Natural killer cell (primary cell): ENCODE data around the gene EFCAB13. TPM values are rescaled to one million over a fixed set of nuclear protein-coding genes. Genes with fewer than 3 reads are reported as not detected.

Experiments used
- ATAC-seq, 3 donors: fragments of 150-1000 bp in 2 of 3; fragments of 200-7000 bp in 1 of 3; cut with Tn5 transposase; 1 replicate in 1 of 3; 2 replicates in 2 of 3; pipeline ENCODE4 v1.10.0; 2021; ENCODE audit warnings: mild to moderate bottlenecking in 2 of 3, moderate library complexity in 2 of 3
- DNase-seq, 2 donors: peaks; one replicate each; pipeline versions ENCODE4 v3.0.0 to v3.0.0-alpha.2; 2013 to 2021; ENCODE audit warnings: mixed read lengths in 1 of 2
- H3K27ac ChIP-seq: one replicate; pipeline ENCODE4 v1.5.1; 2013; ENCODE audit warnings: mild to moderate bottlenecking, low read length
- H3K27me3 ChIP-seq: one replicate; pipeline ENCODE4 v1.6.1; 2013; ENCODE audit warnings: low read length; ENCODE audit not compliant: control insufficient read depth, insufficient read depth
- H3K36me3 ChIP-seq: one replicate; pipeline ENCODE4 v1.6.1; 2013; ENCODE audit warnings: low read length; ENCODE audit not compliant: control insufficient read depth, insufficient read depth
- H3K4me1 ChIP-seq: one replicate; pipeline ENCODE4 v1.6.1; 2013; ENCODE audit warnings: low read length; ENCODE audit not compliant: control insufficient read depth, insufficient read depth
- H3K4me3 ChIP-seq: one replicate; pipeline ENCODE4 v1.5.1; 2013; ENCODE audit warnings: low read length
- H3K9me3 ChIP-seq: one replicate; pipeline ENCODE4 v1.6.1; 2013; ENCODE audit warnings: low read length; ENCODE audit not compliant: control insufficient read depth, insufficient read depth
- H3K27ac Mint-ChIP-seq, 2 donors: one replicate each; pipeline ENCODE4 v1.8.0; 2022; ENCODE audit warnings: mild to moderate bottlenecking in 2 of 2, mixed read lengths in 2 of 2, moderate library complexity in 1 of 2
- H3K27me3 Mint-ChIP-seq, 2 donors: one replicate each; pipeline ENCODE4 v1.8.0; 2022; ENCODE audit warnings: low read depth in 2 of 2, mixed read lengths in 2 of 2
- H3K36me3 Mint-ChIP-seq: one replicate; pipeline ENCODE4 v1.8.0; 2022; ENCODE audit warnings: mixed read lengths
- H3K4me1 Mint-ChIP-seq, 2 donors: one replicate each; pipeline ENCODE4 v1.8.0; 2022; ENCODE audit warnings: mixed read lengths in 2 of 2
- H3K4me3 Mint-ChIP-seq: one replicate; pipeline ENCODE4 v1.8.0; 2022; ENCODE audit warnings: mild to moderate bottlenecking, moderate library complexity, mixed read lengths
- H3K9me3 Mint-ChIP-seq, 2 donors: one replicate each; pipeline ENCODE4 v1.8.0; 2022; ENCODE audit warnings: mixed read lengths in 2 of 2
- CTCF ChIP-seq: fragments of 200-600 bp; IDR thresholded peaks from one replicate; pipeline ENCODE4 v1.8.0; 2022; ENCODE audit warnings: antibody characterized with exemption
- WGBS: methylation state at CpG from one replicate; pipeline ENCODE4 v1.1.7; 2013; ENCODE audit warnings: missing lambda C conversion rate; ENCODE audit not compliant: insufficient coverage; 5-methylcytosine and 5-hydroxymethylcytosine counted together
- intact Hi-C: fragments of 100-400 bp; cut with micrococcal nuclease; formaldehyde crosslinking; loops from one replicate; pipeline ENCODE4 v1.14.2; 2022
- total RNA-seq, 4 donors: library from RNA; stranded (reverse); fragments of 120-200 nt in 1 of 4; gene quantifications; one replicate each; pipeline versions ENCODE4 v1.2.3 to v1.2.4, GENCODE V29; 2013 to 2022

Gene EFCAB13
- total RNA-seq, 3 donors from 2014 or later (not counting 1 experiment from before 2014, with no cell fraction given) = 2.4 to 11.9 (median 5.8) TPM

- Histone ChIP-seq H3K36me3 (no peaks in the 10 kb centered on the region), H3K27me3 (no peaks in the 10 kb centered on the region), H3K4me1 (peaks cover 11% of the 10 kb centered on the region), H3K27ac (peak overlapping the region; percentile 87), H3K9me3 (no peaks in the 10 kb centered on the region), H3K4me3 (no peak overlapping the region)
- ATAC-seq (no peak), DNase-seq (peak in 1 of 2 donors; percentile 13)
- H3K9me3 Mint-ChIP-seq = no peaks in the 10 kb centered on the region
- peaks cover 8 to 15% of the 10 kb centered on the region in 2 donors for H3K27me3 Mint-ChIP-seq
- H3K36me3 Mint-ChIP-seq = no peaks in the 10 kb centered on the region
- WGBS = 100% methylated on average over 1 of the region's 1 CpG
- peak overlapping the region; percentile 98 for H3K4me3 Mint-ChIP-seq
- H3K4me1 Mint-ChIP-seq = peaks cover 15 to 22% of the 10 kb centered on the region in 2 donors
- intact Hi-C loops = no loop called here
- H3K27ac Mint-ChIP-seq = peak overlapping the region in 1 of 2 donors; percentile 87
- TF ChIP-seq CTCF = no peak
Observed at GRCh38 chr17:47325176-47325575, 1.4 kb downstream of the EFCAB13 start.

- WGBS = no CpG with 5 or more reads among the region's 2 CpGs
Observed at GRCh38 chr17:47330548-47330947, 6.8 kb downstream of the EFCAB13 start.

GRCh38 chr17:47332287-47332686 lies 8.5 kb downstream of the EFCAB13 start:
- ATAC-seq = no peak
- no peak for TF ChIP-seq CTCF
- no peaks in the 10 kb centered on the region for H3K4me1 Mint-ChIP-seq
- Histone ChIP-seq H3K36me3 (no peaks in the 10 kb centered on the region), H3K4me3 (no peak overlapping the region), H3K27me3 (no peaks in the 10 kb centered on the region), H3K27ac (no peak overlapping the region), H3K4me1 (no peaks in the 10 kb centered on the region), H3K9me3 (no peaks in the 10 kb centered on the region)
- no peak overlapping the region for H3K4me3 Mint-ChIP-seq
- intact Hi-C loops = no loop called here
- peaks cover 5 to 43% of the 10 kb centered on the region in 2 donors for H3K27me3 Mint-ChIP-seq
- H3K9me3 Mint-ChIP-seq = no peaks in the 10 kb centered on the region
- H3K27ac Mint-ChIP-seq = no peak overlapping the region
- H3K36me3 Mint-ChIP-seq = no peaks in the 10 kb centered on the region
- DNase-seq = no peak

More at GRCh38 chr17:47330548-47330947, 6.8 kb downstream of the EFCAB13 start:
- H3K4me3 Mint-ChIP-seq = no peak overlapping the region
- no peaks in the 10 kb centered on the region for H3K36me3 Mint-ChIP-seq
- no peaks in the 10 kb centered on the region for H3K9me3 ChIP-seq
- no peaks in the 10 kb centered on the region for H3K4me1 Mint-ChIP-seq
- no peak for ATAC-seq
- no peak for TF ChIP-seq CTCF
- no peak for DNase-seq
- intact Hi-C loops = no loop called here
- no peaks in the 10 kb centered on the region for H3K36me3 ChIP-seq
- no peaks in the 10 kb centered on the region for H3K9me3 Mint-ChIP-seq
- H3K4me1 ChIP-seq = no peaks in the 10 kb centered on the region
- no peak overlapping the region for H3K27ac Mint-ChIP-seq
- no peak overlapping the region for H3K4me3 ChIP-seq
- H3K27ac ChIP-seq = no peak overlapping the region
- H3K27me3 ChIP-seq = no peaks in the 10 kb centered on the region
- peaks cover 8 to 36% of the 10 kb centered on the region in 2 donors for H3K27me3 Mint-ChIP-seq
